Activated CD4-positive, alpha-beta T cell treated with anti-CD3 and anti-CD28 coated beads for 36 hours (primary cell): ENCODE data around the gene MT1B. TPM values are rescaled to one million over a fixed set of nuclear protein-coding genes. Genes with fewer than 3 reads are reported as not detected.

ENCODE experiments used
- ATAC-seq: fragments of 200-7000 bp; cut with Tn5 transposase; one replicate; pipeline ENCODE4 v1.10.0; 2021; ENCODE audit warnings: mild to moderate bottlenecking, moderate library complexity
- CTCF ChIA-PET: fragments of 350-600 bp; sonication (Branson Sonifier 250); formaldehyde crosslinking; loops from one replicate; lab custom pipeline; 2021; ENCODE audit warnings: antibody characterized with exemption; lab: Charles Lee
- POLR2A ChIA-PET: fragments of 350-600 bp; sonication (Branson Sonifier 250); formaldehyde crosslinking; loops from one replicate; lab custom pipeline; 2021; ENCODE audit warnings: antibody characterized with exemption, inconsistent platforms; lab: Charles Lee
- DNase-seq: peaks from one replicate; pipeline ENCODE4 v3.0.0-alpha.2; 2020
- H3K27ac Mint-ChIP-seq: one replicate; pipeline ENCODE4 v1.8.0; 2021; ENCODE audit warnings: mixed read lengths
- H3K27me3 Mint-ChIP-seq: one replicate; pipeline ENCODE4 v1.8.0; 2021; ENCODE audit warnings: mixed read lengths
- H3K36me3 Mint-ChIP-seq: one replicate; pipeline ENCODE4 v1.8.0; 2021; ENCODE audit warnings: low read depth, mixed read lengths
- H3K4me1 Mint-ChIP-seq: one replicate; pipeline ENCODE4 v1.8.0; 2021; ENCODE audit warnings: mixed read lengths
- H3K4me3 Mint-ChIP-seq: one replicate; pipeline ENCODE4 v1.8.0; 2021; ENCODE audit warnings: mild to moderate bottlenecking, moderate library complexity, mixed read lengths
- H3K9me3 Mint-ChIP-seq: one replicate; pipeline ENCODE4 v1.8.0; 2021; ENCODE audit warnings: low read depth, mixed read lengths
- intact Hi-C, 2 experiments: fragments of 100-400 bp; cut with DNase I in 1 of 2; cut with micrococcal nuclease in 1 of 2; formaldehyde crosslinking; loops; one replicate each; pipeline versions ENCODE4 v1.14.2 to v1.15.1; 2022 to 2024; cut with DNase I, micrococcal nuclease
- total RNA-seq, 2 experiments: library from RNA; stranded (reverse); gene quantifications; one replicate each; pipeline ENCODE4 v1.2.3, GENCODE V29; 2021

Gene MT1B
- total RNA-seq, 2 experiments from 2014 or later: not detected

- H3K4me1 Mint-ChIP-seq: peaks cover 22% of the 10 kb centered on the region
- H3K9me3 Mint-ChIP-seq: no peaks in the 10 kb centered on the region
- no peaks in the 10 kb centered on the region for H3K27me3 Mint-ChIP-seq
- ATAC-seq: no peak
- no peak for DNase-seq
- intact Hi-C loops: loop anchor here in 1 of 2 experiments (5.0 kb wide), 2 partner anchors 107 to 327 kb away; no protein-coding TSS in a partner anchor
- no peak overlapping the region for H3K4me3 Mint-ChIP-seq
- H3K36me3 Mint-ChIP-seq: peaks cover 17% of the 10 kb centered on the region
- CTCF ChIA-PET: interaction anchor here (0.8 to 3.8 kb wide), 3 partner anchors 8 to 24 kb away, joined by 4 to 28 read pairs (median 5); no protein-coding TSS in a partner anchor
- H3K27ac Mint-ChIP-seq: no peak overlapping the region
- POLR2A ChIA-PET: no interaction called here
Measured at GRCh38 chr16:56684256-56684925, 32.7 kb downstream of the MT1B start.

- no peak for DNase-seq
- CTCF ChIA-PET: interaction anchor here (0.8 to 3.8 kb wide), 3 partner anchors 9 to 24 kb away, joined by 4 to 28 read pairs (median 5); no protein-coding TSS in a partner anchor
Measured at GRCh38 chr16:56684926-56685590, 33.4 kb downstream of the MT1B start.

GRCh38 chr16:56686758-56687157 is 35.1 kb downstream of the MT1B start:
- peaks cover 17% of the 10 kb centered on the region for H3K36me3 Mint-ChIP-seq

More at GRCh38 chr16:56684926-56685590, 33.4 kb downstream of the MT1B start:
- Mint-ChIP-seq H3K27me3 (no peaks in the 10 kb centered on the region), H3K4me1 (peaks cover 22% of the 10 kb centered on the region), H3K4me3 (no peak overlapping the region), H3K36me3 (peaks cover 17% of the 10 kb centered on the region), H3K9me3 (no peaks in the 10 kb centered on the region), H3K27ac (no peak overlapping the region)
- intact Hi-C loops: loop anchor here in 1 of 2 experiments (5.0 kb wide), 2 partner anchors 108 to 328 kb away; no protein-coding TSS in a partner anchor
- POLR2A ChIA-PET: no interaction called here
- no peak for ATAC-seq

GRCh38 chr16:56688762-56689161 is 37.1 kb downstream of the MT1B start:
- Mint-ChIP-seq H3K27me3 (no peaks in the 10 kb centered on the region), H3K4me1 (peaks cover 4% of the 10 kb centered on the region), H3K27ac (no peak overlapping the region), H3K4me3 (no peak overlapping the region), H3K9me3 (no peaks in the 10 kb centered on the region), H3K36me3 (peaks cover 14% of the 10 kb centered on the region)
- intact Hi-C loops: no loop called here
- DNase-seq: no peak
- ChIA-PET POLR2A (no interaction called here), CTCF (interaction anchor here (0.6 to 1.8 kb wide), 3 partner anchors 13 to 172 kb away, joined by 3 to 6 read pairs (median 3); no protein-coding TSS in a partner anchor)
- no peak for ATAC-seq

More at GRCh38 chr16:56686758-56687157, 35.1 kb downstream of the MT1B start:
- H3K4me1 Mint-ChIP-seq: peaks cover 16% of the 10 kb centered on the region
- intact Hi-C loops: no loop called here
- CTCF ChIA-PET: no interaction called here
- H3K27me3 Mint-ChIP-seq: no peaks in the 10 kb centered on the region
- H3K4me3 Mint-ChIP-seq: no peak overlapping the region
- POLR2A ChIA-PET: no interaction called here
- ATAC-seq (no peak), DNase-seq (no peak)
- H3K9me3 Mint-ChIP-seq: no peaks in the 10 kb centered on the region
- no peak overlapping the region for H3K27ac Mint-ChIP-seq

- ChIA-PET POLR2A (no interaction called here), CTCF (interaction anchor here (1.0 to 1.8 kb wide), 2 partner anchors 13 kb away, joined by 3 to 6 read pairs; no protein-coding TSS in a partner anchor)
- intact Hi-C loops: no loop called here
- DNase-seq (no peak), ATAC-seq (no peak)
- H3K4me1 Mint-ChIP-seq: peaks cover 3% of the 10 kb centered on the region
- no peak overlapping the region for H3K27ac Mint-ChIP-seq
- H3K4me3 Mint-ChIP-seq: no peak overlapping the region
- peaks cover 11% of the 10 kb centered on the region for H3K36me3 Mint-ChIP-seq
- H3K27me3 Mint-ChIP-seq: no peaks in the 10 kb centered on the region
- no peaks in the 10 kb centered on the region for H3K9me3 Mint-ChIP-seq
Measured at GRCh38 chr16:56689171-56689570, 37.5 kb downstream of the MT1B start.

- intact Hi-C loops: no loop called here
- Mint-ChIP-seq H3K36me3 (peaks cover 9% of the 10 kb centered on the region), H3K27me3 (no peaks in the 10 kb centered on the region), H3K9me3 (no peaks in the 10 kb centered on the region), H3K27ac (no peak overlapping the region), H3K4me3 (no peak overlapping the region), H3K4me1 (no peaks in the 10 kb centered on the region)
- no peak for DNase-seq
- ChIA-PET CTCF (interaction anchor here (0.6 kb wide), 1 partner anchor 10 kb away, joined by 3 read pairs; no protein-coding TSS in a partner anchor), POLR2A (no interaction called here)
- no peak for ATAC-seq
Measured at GRCh38 chr16:56690420-56691122, 38.9 kb downstream of the MT1B start.

- POLR2A ChIA-PET: no interaction called here
Measured at GRCh38 chr16:56691885-56692284, 40.2 kb downstream of the MT1B start.

GRCh38 chr16:56695246-56695645 is 43.6 kb downstream of the MT1B start:
- DNase-seq (no peak), ATAC-seq (no peak)
- intact Hi-C loops: no loop called here
- POLR2A ChIA-PET: no interaction called here
- CTCF ChIA-PET: interaction anchor here (0.6 to 2.3 kb wide), 2 partner anchors 14 to 118 kb away, joined by 3 to 8 read pairs; no protein-coding TSS in a partner anchor
- H3K27me3 Mint-ChIP-seq: no peaks in the 10 kb centered on the region
- no peaks in the 10 kb centered on the region for H3K4me1 Mint-ChIP-seq
- H3K4me3 Mint-ChIP-seq: no peak overlapping the region
- H3K36me3 Mint-ChIP-seq: no peaks in the 10 kb centered on the region
- no peak overlapping the region for H3K27ac Mint-ChIP-seq
- H3K9me3 Mint-ChIP-seq: no peaks in the 10 kb centered on the region

More at GRCh38 chr16:56691885-56692284, 40.2 kb downstream of the MT1B start:
- no peaks in the 10 kb centered on the region for H3K9me3 Mint-ChIP-seq
- CTCF ChIA-PET: no interaction called here
- DNase-seq (no peak), ATAC-seq (no peak)
- H3K4me1 Mint-ChIP-seq: no peaks in the 10 kb centered on the region
- no peak overlapping the region for H3K27ac Mint-ChIP-seq
- H3K27me3 Mint-ChIP-seq: no peaks in the 10 kb centered on the region
- intact Hi-C loops: no loop called here
- H3K36me3 Mint-ChIP-seq: peaks cover under 1% of the 10 kb centered on the region
- H3K4me3 Mint-ChIP-seq: no peak overlapping the region

- no peak for ATAC-seq
- no peaks in the 10 kb centered on the region for H3K27me3 Mint-ChIP-seq
- no peak overlapping the region for H3K4me3 Mint-ChIP-seq
- H3K27ac Mint-ChIP-seq: no peak overlapping the region
- no peak for DNase-seq
- peaks cover 8% of the 10 kb centered on the region for H3K4me1 Mint-ChIP-seq
- intact Hi-C loops: no loop called here
- CTCF ChIA-PET: interaction anchor here (0.7 to 1.8 kb wide), 4 partner anchors 40 to 1232 kb away, joined by 3 to 8 read pairs (median 4); no protein-coding TSS in a partner anchor
- H3K36me3 Mint-ChIP-seq: no peaks in the 10 kb centered on the region
- no peaks in the 10 kb centered on the region for H3K9me3 Mint-ChIP-seq
- POLR2A ChIA-PET: no interaction called here
Measured at GRCh38 chr16:56697456-56698155, 45.9 kb downstream of the MT1B start.

GRCh38 chr16:56700195-56700594 is 48.5 kb downstream of the MT1B start:
- intact Hi-C loops: no loop called here
- DNase-seq (no peak), ATAC-seq (no peak)
- Mint-ChIP-seq H3K4me3 (no peak overlapping the region), H3K27me3 (no peaks in the 10 kb centered on the region), H3K9me3 (no peaks in the 10 kb centered on the region), H3K27ac (no peak overlapping the region), H3K36me3 (no peaks in the 10 kb centered on the region), H3K4me1 (peaks cover 8% of the 10 kb centered on the region)
- POLR2A ChIA-PET: no interaction called here
- CTCF ChIA-PET: interaction anchor here (0.6 to 4.0 kb wide), 7 partner anchors 16 to 223 kb away, joined by 3 to 74 read pairs (median 4); partner anchors contain the start of gene MT1X
